Mesenteric fat pad (tissue), 1 donor: ENCODE results near the gene ALDH1A3. TPM values are rescaled to one million over a fixed set of nuclear protein-coding genes. Genes with fewer than 3 reads are reported as not detected.

Source experiments
- DNase-seq: peaks from one replicate; pipeline ENCODE4 v3.0.0-alpha.2; 2020; ENCODE audit warnings: low spot score
- total RNA-seq: library from RNA; stranded (reverse); fragmentation: NEBNext Ultra II Directional; extraction: Animal tissue kit (Norgen Biotek cat#: 25700); gene quantifications from one replicate; pipeline ENCODE4 v1.2.1, GENCODE V29; 2021
- donor health status: DM: yes; HTN: yes; CAD: no.

ALDH1A3 gene
- total RNA-seq, 1 donor from 2014 or later, result 194 TPM

DNA sequence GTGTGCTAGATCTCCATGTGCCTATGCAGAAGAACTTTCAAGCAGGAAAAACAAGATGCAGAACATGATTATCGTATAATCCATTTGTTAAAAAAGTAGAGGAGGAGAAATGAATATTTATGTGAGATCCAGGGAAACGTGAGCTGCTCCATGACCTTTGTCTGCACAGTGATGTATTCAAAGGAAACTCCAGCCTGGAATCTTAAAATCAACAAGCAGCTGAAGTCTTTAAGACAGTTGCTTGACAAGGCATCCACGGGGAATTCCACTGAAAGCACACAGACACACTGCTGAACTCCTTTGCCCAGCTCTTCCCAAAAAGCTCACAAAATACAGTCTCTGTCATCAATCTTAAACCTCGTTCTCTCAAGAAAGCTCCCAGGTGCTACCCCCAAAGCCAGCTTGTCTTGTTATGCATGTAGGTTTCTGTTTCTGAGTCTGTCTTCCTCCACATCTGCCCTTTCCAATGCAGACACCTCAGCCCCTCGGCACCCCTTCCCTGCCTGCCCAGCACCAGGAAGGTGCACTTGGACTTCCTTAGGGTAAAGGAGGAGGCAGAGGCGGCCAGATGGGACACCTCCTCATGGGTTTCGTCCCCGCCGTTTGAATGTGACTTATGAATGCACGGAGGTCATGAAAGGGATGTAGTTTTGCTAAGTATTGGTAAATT lies 68.3 kb downstream of the ALDH1A3 start:
- no peak for DNase-seq

DNA sequence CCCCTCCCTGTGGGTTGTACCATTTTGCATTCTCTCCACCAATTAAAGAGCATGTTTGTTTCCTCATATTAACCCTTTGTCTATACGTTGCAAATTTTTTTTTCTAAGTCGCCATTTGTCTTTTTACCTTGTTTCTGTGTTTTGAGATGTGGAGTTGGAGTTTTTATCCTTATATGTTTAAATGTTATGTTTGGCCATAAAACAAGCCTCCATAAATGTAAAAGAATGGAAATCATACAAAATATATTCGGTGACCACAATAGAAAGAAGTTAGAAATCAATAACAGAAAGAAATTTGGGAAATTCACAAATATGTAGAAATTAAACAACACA lies 68.8 kb downstream of the ALDH1A3 start:
- no peak for DNase-seq

DNA sequence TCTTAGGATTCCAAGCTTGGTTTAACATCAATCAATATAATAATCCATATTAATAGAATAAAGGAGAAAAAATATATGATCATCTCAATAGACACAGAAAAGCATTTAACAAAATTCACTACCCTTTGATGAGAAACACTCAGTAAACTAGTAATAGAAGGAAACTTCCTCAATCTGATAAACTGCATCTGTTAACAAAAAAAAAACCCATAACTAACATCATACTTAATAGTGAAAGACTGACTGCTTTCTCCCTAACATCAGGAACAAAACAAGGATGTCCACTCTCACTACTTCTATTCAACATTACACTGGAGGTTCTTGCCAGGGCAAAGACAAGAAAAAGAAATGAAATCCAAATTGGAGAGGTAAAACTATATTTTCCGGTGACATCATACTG lies 70.1 kb downstream of the ALDH1A3 start:
- DNase-seq, result no peak

DNA sequence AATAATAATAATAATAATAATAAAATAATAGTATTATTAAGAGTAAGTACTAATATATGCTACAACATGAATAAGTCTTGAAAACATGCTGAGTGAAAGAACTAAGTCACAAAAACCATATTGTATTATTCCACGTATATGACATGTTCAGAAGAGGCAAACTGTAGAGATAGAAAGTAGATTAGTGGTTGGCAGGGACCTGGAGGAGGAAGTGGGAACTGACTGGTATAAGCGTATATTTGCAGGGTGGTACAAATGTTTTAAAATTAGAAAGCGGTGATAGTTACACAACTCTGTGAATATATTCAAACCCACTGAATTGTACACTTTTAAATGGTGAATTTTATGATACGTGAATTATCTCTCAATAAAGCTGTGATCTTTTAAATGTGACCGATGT lies 72.3 kb downstream of the ALDH1A3 start:
- DNase-seq, result no peak

DNA sequence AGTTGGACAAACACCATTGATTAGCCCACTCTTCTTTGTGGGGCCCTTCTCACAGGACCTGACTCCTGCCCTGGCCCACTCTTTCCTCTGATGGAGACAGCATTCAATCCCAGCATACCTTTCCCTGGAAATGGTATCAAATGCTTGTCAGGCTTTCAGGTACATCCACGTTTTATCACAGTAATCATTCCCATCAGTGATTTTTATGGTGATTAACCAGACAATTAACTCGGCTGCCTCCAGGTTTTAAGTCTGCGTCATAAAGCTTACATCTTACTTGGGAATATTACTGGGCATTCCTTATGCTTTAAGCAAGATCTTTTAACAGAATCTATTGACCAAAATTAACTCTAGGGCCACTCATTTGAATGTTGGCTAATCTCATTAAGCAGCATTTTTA lies 72.9 kb downstream of the ALDH1A3 start:
- DNase-seq, result no peak

DNA sequence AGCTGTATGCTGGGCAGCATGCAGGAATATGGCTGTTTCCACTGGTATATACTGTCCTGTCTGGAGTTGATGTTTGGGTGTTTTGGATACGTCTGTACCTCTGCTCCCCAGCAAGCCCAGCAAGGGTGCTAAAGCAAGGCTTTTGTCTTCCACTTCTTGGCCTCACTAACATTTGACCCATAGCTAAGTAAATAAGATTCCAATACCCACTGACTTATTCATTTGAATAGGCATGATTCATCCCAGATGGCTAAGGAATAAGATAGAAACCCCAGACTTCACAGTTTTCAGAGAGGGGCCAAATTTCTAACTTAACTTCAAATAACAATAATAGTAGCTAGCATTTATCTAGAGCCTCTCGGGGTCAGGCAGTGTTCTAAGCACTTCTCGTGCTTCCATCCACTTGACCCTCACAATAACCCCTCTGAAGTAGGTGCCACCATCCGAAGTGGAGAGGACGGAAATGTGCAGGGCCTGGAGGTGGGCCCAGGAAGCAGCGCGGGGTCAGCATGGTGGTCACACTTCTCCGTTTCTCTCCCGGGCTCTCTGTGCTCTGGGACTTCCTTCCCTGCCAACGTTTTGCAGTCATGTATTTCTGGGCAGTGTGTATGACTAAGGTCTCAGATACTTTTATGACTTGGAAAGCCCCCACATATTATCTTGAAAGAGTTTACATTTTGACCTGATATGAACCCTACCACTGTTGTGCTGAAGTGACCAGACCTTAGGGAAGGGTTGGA lies 78.9 kb downstream of the ALDH1A3 start:
- no peak for DNase-seq

DNA sequence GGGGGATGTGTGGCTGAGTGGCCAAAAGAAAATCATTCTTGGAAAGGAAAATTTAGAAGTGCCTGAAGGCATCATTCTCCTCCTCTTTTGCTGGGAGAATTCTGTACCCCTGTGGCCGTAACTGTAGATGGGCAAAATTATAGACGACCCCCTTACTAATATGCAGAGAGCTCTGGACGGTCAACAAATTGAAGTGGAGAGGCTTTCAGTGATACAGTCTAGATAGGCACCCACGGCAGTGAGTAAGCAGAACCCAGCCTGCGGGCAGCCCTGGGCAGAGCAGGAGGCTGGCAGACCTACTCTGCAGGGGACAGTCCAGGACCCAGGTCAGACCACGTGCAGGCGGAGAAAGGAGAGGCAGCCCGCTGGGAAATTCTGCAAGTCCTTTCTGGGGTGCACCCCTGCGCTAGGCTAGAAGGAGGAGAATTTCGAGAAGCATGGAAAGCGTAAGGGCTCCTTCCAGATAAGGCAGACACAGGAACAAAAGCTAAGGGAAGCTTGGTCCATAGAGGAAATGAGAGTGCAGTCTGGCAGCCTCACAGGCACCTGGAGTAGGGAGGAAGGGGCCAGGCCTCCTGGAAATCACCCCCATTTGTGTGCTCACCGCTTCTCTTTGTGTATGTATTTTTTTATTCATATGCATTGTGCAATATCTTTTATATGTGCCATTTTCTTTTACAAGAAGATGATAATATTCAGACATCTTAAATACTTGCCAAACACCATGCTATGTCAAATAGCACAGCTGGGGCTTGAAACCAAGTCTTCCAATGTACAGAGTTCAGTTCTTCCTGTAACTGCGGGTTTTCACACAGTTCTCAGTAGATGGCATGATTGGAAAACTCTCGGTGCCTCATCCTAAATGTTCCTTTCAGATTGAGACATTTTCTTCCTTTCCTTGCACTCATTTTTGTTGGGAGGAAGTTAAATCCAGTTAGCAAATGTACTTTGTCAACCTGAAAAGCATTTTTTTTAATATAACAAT lies 79.7 kb downstream of the ALDH1A3 start:
- DNase-seq, result no peak

Other genes starting within 250 kb of the ALDH1A3 start
- gene LRRK1, start 39.5 kb downstream of the ALDH1A3 start, total RNA-seq, result 23.5 TPM